ENCODE measurements around the gene XPNPEP1.

Gene XPNPEP1

GRCh38 chr10:109875151-109875568 lies 48.2 kb downstream of the XPNPEP1 start:
- Histone ChIP-seq H3K4me1 (ENCODE audit: control insufficient read depth in 1 of 2, insufficient read depth in 2 of 2, low read length in 2 of 2) (peaks cover 0 to 22% of the 10 kb centered on the region in 2 donors), H3K27ac (ENCODE audit: low read length) (no peak overlapping the region), H3K9me3 (ENCODE audit: control insufficient read depth in 1 of 2, low read length in 2 of 2) (no peaks in the 10 kb centered on the region), H3K27me3 (ENCODE audit: low read depth, low read length) (no peaks in the 10 kb centered on the region), H3K4me3 (ENCODE audit: low read depth in 1 of 2, low read length in 2 of 2) (no peak overlapping the region), H3K36me3 (ENCODE audit: control insufficient read depth in 1 of 2, insufficient read depth in 2 of 2, low read length in 2 of 2) (peaks cover 42 to 49% of the 10 kb centered on the region in 2 donors)

- Histone ChIP-seq H3K4me1 (ENCODE audit: control insufficient read depth in 1 of 2, insufficient read depth in 2 of 2, low read length in 2 of 2) (peaks cover 0 to 17% of the 10 kb centered on the region in 2 donors), H3K9me3 (ENCODE audit: control insufficient read depth in 1 of 2, low read length in 2 of 2) (no peaks in the 10 kb centered on the region), H3K36me3 (ENCODE audit: control insufficient read depth in 1 of 2, insufficient read depth in 2 of 2, low read length in 2 of 2) (peaks cover 67 to 68% of the 10 kb centered on the region in 2 donors), H3K27me3 (ENCODE audit: low read depth, low read length) (no peaks in the 10 kb centered on the region), H3K27ac (ENCODE audit: low read length) (no peak overlapping the region), H3K4me3 (ENCODE audit: low read depth in 1 of 2, low read length in 2 of 2) (no peak overlapping the region)
These were observed 51.8 kb downstream of the XPNPEP1 start for GRCh38 chr10:109871476-109871875.

- Histone ChIP-seq H3K9me3 (ENCODE audit: control insufficient read depth in 1 of 2, low read length in 2 of 2) (no peaks in the 10 kb centered on the region), H3K4me1 (ENCODE audit: control insufficient read depth in 1 of 2, insufficient read depth in 2 of 2, low read length in 2 of 2) (no peaks in the 10 kb centered on the region), H3K27ac (ENCODE audit: low read length) (no peak overlapping the region), H3K27me3 (ENCODE audit: low read depth, low read length) (no peaks in the 10 kb centered on the region), H3K4me3 (ENCODE audit: low read depth in 1 of 2, low read length in 2 of 2) (no peak overlapping the region), H3K36me3 (ENCODE audit: control insufficient read depth in 1 of 2, insufficient read depth in 2 of 2, low read length in 2 of 2) (peaks cover 77 to 90% of the 10 kb centered on the region in 2 donors)
These were observed 56.2 kb downstream of the XPNPEP1 start for GRCh38 chr10:109866995-109867635.

- H3K4me3 ChIP-seq (ENCODE audit: low read depth in 1 of 2, low read length in 2 of 2) = no peak overlapping the region
- no peaks in the 10 kb centered on the region for H3K9me3 ChIP-seq (ENCODE audit: control insufficient read depth in 1 of 2, low read length in 2 of 2)
- no peaks in the 10 kb centered on the region for H3K4me1 ChIP-seq (ENCODE audit: control insufficient read depth in 1 of 2, insufficient read depth in 2 of 2, low read length in 2 of 2)
- H3K27me3 ChIP-seq (ENCODE audit: low read depth, low read length) = no peaks in the 10 kb centered on the region
- H3K27ac ChIP-seq (ENCODE audit: low read length) = no peak overlapping the region
- peaks cover 70 to 84% of the 10 kb centered on the region in 2 donors for H3K36me3 ChIP-seq (ENCODE audit: control insufficient read depth in 1 of 2, insufficient read depth in 2 of 2, low read length in 2 of 2)
These were observed 56.9 kb downstream of the XPNPEP1 start for GRCh38 chr10:109866168-109866994.

GRCh38 chr10:109863775-109864174 lies 59.5 kb downstream of the XPNPEP1 start:
- Histone ChIP-seq H3K36me3 (ENCODE audit: control insufficient read depth in 1 of 2, insufficient read depth in 2 of 2, low read length in 2 of 2) (peaks cover 49 to 59% of the 10 kb centered on the region in 2 donors), H3K27ac (ENCODE audit: low read length) (no peak overlapping the region), H3K27me3 (ENCODE audit: low read depth, low read length) (no peaks in the 10 kb centered on the region), H3K9me3 (ENCODE audit: control insufficient read depth in 1 of 2, low read length in 2 of 2) (no peaks in the 10 kb centered on the region), H3K4me3 (ENCODE audit: low read depth in 1 of 2, low read length in 2 of 2) (no peak overlapping the region), H3K4me1 (ENCODE audit: control insufficient read depth in 1 of 2, insufficient read depth in 2 of 2, low read length in 2 of 2) (no peaks in the 10 kb centered on the region)

GRCh38 chr10:109862738-109863137 lies 60.6 kb downstream of the XPNPEP1 start:
- Histone ChIP-seq H3K27ac (ENCODE audit: low read length) (no peak overlapping the region), H3K4me3 (ENCODE audit: low read depth in 1 of 2, low read length in 2 of 2) (no peak overlapping the region), H3K27me3 (ENCODE audit: low read depth, low read length) (no peaks in the 10 kb centered on the region), H3K36me3 (ENCODE audit: control insufficient read depth in 1 of 2, insufficient read depth in 2 of 2, low read length in 2 of 2) (peaks cover 39 to 48% of the 10 kb centered on the region in 2 donors), H3K4me1 (ENCODE audit: control insufficient read depth in 1 of 2, insufficient read depth in 2 of 2, low read length in 2 of 2) (no peaks in the 10 kb centered on the region), H3K9me3 (ENCODE audit: control insufficient read depth in 1 of 2, low read length in 2 of 2) (no peaks in the 10 kb centered on the region)

- no peak overlapping the region for H3K27ac ChIP-seq (ENCODE audit: low read length)
- H3K4me3 ChIP-seq (ENCODE audit: low read depth in 1 of 2, low read length in 2 of 2) = no peak overlapping the region
- no peaks in the 10 kb centered on the region for H3K4me1 ChIP-seq (ENCODE audit: control insufficient read depth in 1 of 2, insufficient read depth in 2 of 2, low read length in 2 of 2)
- H3K27me3 ChIP-seq (ENCODE audit: low read depth, low read length) = no peaks in the 10 kb centered on the region
- H3K9me3 ChIP-seq (ENCODE audit: control insufficient read depth in 1 of 2, low read length in 2 of 2) = no peaks in the 10 kb centered on the region
- H3K36me3 ChIP-seq (ENCODE audit: control insufficient read depth in 1 of 2, insufficient read depth in 2 of 2, low read length in 2 of 2) = peaks cover 32 to 42% of the 10 kb centered on the region in 2 donors
These were observed 61.3 kb downstream of the XPNPEP1 start for GRCh38 chr10:109862041-109862440.

- Histone ChIP-seq H3K9me3 (ENCODE audit: control insufficient read depth in 1 of 2, low read length in 2 of 2) (no peaks in the 10 kb centered on the region), H3K27me3 (ENCODE audit: low read depth, low read length) (no peaks in the 10 kb centered on the region), H3K36me3 (ENCODE audit: control insufficient read depth in 1 of 2, insufficient read depth in 2 of 2, low read length in 2 of 2) (peaks cover 23 to 32% of the 10 kb centered on the region in 2 donors), H3K4me3 (ENCODE audit: low read depth in 1 of 2, low read length in 2 of 2) (no peak overlapping the region), H3K27ac (ENCODE audit: low read length) (no peak overlapping the region), H3K4me1 (ENCODE audit: control insufficient read depth in 1 of 2, insufficient read depth in 2 of 2, low read length in 2 of 2) (no peaks in the 10 kb centered on the region)
These were observed 62.2 kb downstream of the XPNPEP1 start for GRCh38 chr10:109861081-109861480.

GRCh38 chr10:109859221-109859620 lies 64.1 kb downstream of the XPNPEP1 start:
- H3K4me1 ChIP-seq (ENCODE audit: control insufficient read depth in 1 of 2, insufficient read depth in 2 of 2, low read length in 2 of 2) = no peaks in the 10 kb centered on the region
- H3K27me3 ChIP-seq (ENCODE audit: low read depth, low read length) = no peaks in the 10 kb centered on the region
- H3K27ac ChIP-seq (ENCODE audit: low read length) = no peak overlapping the region
- H3K36me3 ChIP-seq (ENCODE audit: control insufficient read depth in 1 of 2, insufficient read depth in 2 of 2, low read length in 2 of 2) = peaks cover 5 to 14% of the 10 kb centered on the region in 2 donors
- H3K9me3 ChIP-seq (ENCODE audit: control insufficient read depth in 1 of 2, low read length in 2 of 2) = no peaks in the 10 kb centered on the region
- H3K4me3 ChIP-seq (ENCODE audit: low read depth in 1 of 2, low read length in 2 of 2) = no peak overlapping the region

- Histone ChIP-seq H3K27ac (ENCODE audit: low read length) (no peak overlapping the region), H3K4me3 (ENCODE audit: low read depth in 1 of 2, low read length in 2 of 2) (no peak overlapping the region), H3K36me3 (ENCODE audit: control insufficient read depth in 1 of 2, insufficient read depth in 2 of 2, low read length in 2 of 2) (no peaks in the 10 kb centered on the region), H3K9me3 (ENCODE audit: control insufficient read depth in 1 of 2, low read length in 2 of 2) (no peaks in the 10 kb centered on the region), H3K27me3 (ENCODE audit: low read depth, low read length) (no peaks in the 10 kb centered on the region), H3K4me1 (ENCODE audit: control insufficient read depth in 1 of 2, insufficient read depth in 2 of 2, low read length in 2 of 2) (no peaks in the 10 kb centered on the region)
These were observed 67.6 kb downstream of the XPNPEP1 start for GRCh38 chr10:109855746-109856145.

GRCh38 chr10:109853921-109854320 lies 69.4 kb downstream of the XPNPEP1 start:
- Histone ChIP-seq H3K4me1 (ENCODE audit: control insufficient read depth in 1 of 2, insufficient read depth in 2 of 2, low read length in 2 of 2) (no peaks in the 10 kb centered on the region), H3K27ac (ENCODE audit: low read length) (no peak overlapping the region), H3K9me3 (ENCODE audit: control insufficient read depth in 1 of 2, low read length in 2 of 2) (no peaks in the 10 kb centered on the region), H3K36me3 (ENCODE audit: control insufficient read depth in 1 of 2, insufficient read depth in 2 of 2, low read length in 2 of 2) (no peaks in the 10 kb centered on the region), H3K4me3 (ENCODE audit: low read depth in 1 of 2, low read length in 2 of 2) (no peak overlapping the region), H3K27me3 (ENCODE audit: low read depth, low read length) (no peaks in the 10 kb centered on the region)

Measured in muscle layer of duodenum (tissue), 2 donors.